DMS53 (cell line): ENCODE data around the gene NPTX1.

Experiments used
- DNase-seq: peaks from one replicate; lab custom pipeline; 2025; lab: John Stamatoyannopoulos, UW

Gene NPTX1

DNA sequence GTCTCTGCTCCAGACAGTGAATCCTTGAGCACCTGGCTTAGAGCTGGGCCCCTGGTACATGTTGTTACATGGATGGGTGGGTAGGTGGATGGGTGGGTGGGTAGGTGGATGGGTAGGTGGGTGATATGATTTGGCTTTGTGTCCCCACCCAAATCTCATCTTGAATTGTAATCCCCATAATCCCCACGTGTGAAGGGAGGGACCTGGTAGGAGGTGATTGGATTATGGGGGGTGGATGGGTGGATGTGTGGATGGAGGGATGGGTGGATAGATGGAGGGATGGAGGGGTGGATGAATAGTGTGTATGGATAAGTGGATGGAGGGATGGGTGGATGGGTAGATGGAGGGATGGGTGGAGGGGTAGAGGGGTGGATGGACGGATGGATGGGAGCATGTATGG, 26.6 kb upstream of the NPTX1 start:
- no peak for DNase-seq

- DNase-seq, result no peak
Measured at GRCh38 chr17:80502578-80502877, 26.1 kb upstream of the NPTX1 start.

DNA sequence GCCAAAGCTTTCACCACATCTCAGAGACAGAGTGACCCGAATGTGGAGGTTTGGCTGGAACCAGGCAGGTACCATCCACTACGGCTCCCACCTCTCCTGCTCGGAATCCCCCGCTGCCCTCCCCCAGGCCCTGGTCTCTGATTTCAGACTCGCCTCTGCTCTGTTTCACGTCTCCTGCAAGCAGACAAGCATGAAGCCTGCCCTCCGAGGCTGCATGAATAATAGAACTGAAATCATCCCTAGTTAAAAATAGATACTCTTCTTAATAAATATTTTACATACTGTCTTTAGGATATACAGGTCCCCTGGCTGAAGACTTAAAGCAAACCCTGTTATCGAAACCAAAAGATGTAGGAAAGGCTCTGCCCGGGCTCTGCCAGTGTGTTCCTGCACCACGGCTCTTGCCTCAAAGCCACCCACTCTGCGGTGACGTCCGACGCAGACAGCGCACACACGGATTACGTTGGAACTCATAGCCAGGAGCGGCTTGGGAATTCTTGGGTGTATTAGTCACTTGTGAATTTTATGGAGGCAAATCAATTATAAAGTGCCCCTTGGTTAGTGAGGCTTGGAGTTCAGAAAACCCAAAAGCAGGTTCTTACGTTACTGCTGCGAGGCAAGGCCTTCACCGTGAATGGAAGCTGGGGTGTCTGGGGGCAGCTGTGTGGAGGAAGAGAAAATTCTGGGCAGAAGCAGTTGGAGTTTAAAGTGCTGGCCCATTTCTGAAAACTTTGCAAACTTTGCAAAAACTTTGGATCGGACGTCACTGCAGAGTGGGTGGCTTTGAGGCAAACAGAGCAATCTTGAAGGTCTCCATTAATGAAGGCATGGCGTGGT, 25.6 kb upstream of the NPTX1 start:
- no peak for DNase-seq

DNA sequence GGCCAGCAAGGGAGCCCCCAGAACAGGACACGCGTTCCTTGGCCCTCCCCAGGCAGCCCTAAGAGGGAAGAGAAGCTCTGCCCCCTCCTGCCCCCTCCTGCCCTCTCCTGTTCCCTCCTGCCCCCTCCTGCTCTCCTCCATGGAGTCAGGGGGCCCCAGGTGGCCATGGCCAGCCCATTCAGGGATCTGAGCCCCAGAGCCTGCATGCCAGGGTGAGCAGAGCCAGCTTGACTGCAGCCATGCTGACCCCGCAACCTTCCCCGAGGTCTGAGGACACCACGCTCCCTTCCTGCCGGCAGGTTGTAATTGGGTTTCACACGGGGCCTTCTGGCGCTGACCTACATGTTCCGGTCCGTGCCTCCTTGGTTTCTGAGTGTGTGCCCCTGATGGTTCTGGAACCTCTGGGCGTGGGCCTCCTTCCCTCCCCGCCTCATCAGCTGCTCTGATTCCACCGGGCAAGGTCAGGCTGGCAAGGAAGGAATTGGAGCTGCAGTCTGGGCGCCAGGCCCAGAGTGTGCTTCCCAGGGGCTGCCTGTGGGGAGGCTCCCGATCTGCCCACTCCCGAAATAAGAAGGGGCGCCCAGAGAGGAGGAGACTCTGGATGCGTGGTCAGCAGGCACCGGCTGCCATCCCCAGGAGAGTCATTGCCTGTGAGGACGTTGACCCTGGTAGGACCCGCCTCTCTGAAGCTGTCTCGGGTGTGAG, 23.7 kb upstream of the NPTX1 start:
- DNase-seq, result no peak

DNA sequence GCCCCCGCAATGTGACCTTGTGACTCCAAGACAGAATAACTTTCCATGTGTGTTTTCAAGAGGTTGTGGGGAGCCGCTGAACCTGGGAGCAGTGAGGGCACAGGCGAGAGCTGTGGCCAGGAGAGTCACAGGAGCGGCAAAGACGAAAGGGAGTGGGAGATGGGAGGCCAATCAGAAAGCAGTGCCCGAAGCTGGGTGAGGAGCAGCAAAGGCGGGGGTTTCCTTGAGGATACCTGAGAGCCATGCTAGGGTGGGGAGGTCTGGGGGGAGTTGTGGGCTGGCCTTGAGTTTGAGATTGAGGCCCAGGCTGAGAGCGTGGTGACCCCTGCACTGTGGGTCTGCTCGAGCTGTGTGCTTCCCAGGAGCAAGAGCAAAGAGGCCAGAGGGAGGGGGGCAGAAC, 23.2 kb upstream of the NPTX1 start:
- DNase-seq, result no peak

GRCh38 chr17:80498920-80499410, 22.6 kb upstream of the NPTX1 start:
- no peak for DNase-seq

GRCh38 chr17:80498242-80498919, 22.0 kb upstream of the NPTX1 start:
- DNase-seq, result peak; percentile 24

GRCh38 chr17:80497726-80498241, 21.4 kb upstream of the NPTX1 start:
- no peak for DNase-seq

DNA sequence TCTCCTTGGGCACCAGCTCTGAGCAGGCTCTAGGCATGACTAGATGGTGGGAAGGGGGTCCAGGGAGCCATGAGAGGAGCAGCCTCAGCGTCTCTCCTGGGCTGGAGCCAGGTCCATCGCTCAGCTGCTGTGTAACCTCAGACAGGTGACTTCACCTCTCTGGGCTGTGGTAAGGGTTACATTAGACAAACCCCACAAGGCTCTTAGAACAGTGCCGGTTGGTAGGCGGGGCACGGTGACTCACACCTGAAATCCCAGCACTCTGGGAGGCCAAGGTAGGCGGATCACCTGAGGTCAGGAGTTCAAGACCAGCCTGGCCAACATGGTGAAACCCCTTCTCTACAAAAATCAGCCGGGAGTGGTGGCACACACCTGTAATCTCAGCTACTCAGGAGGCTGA, 18.1 kb upstream of the NPTX1 start:
- DNase-seq, result no peak

DNA sequence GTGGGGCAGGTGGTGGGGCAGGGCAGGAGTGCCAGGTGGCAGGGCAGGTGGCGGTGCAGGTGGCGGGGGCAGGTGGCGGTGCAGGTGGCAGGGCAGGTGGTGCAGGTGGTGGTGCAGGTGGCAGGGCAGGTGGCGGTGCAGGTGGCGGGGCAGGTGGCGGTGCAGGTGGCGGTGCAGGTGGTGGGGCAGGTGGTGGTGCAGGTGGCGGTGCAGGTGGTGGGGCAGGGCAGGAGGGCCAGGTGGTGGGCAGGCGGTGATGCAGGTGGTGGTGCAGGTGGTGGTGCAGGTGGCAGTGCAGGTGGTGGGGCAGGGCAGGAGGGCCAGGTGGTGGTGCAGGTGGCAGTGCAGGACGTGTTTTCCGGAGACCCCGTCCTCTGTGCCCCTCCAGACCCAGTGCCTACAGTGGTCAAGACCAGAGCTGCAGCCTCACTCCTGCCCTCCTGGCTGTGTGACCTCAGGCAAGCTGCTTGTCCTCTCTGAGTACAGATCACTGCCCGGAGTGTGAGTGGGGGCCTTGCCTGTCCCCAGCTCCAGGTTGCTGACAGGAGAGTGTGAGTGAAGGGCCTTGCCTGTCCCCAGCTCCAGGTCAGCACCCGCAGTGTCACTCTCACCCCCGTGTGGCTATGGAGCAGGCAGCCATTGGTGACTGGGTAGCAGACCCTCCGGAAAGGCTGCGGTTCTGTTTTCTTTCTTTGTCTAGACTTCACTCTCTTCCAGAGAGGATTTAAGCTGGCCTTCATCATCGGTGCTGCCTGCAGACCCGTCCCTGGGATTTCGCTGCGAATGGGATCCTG, 16.1 kb upstream of the NPTX1 start:
- no peak for DNase-seq

- DNase-seq, result peak; percentile 34
Measured at GRCh38 chr17:80491478-80492342, 15.3 kb upstream of the NPTX1 start.

DNA sequence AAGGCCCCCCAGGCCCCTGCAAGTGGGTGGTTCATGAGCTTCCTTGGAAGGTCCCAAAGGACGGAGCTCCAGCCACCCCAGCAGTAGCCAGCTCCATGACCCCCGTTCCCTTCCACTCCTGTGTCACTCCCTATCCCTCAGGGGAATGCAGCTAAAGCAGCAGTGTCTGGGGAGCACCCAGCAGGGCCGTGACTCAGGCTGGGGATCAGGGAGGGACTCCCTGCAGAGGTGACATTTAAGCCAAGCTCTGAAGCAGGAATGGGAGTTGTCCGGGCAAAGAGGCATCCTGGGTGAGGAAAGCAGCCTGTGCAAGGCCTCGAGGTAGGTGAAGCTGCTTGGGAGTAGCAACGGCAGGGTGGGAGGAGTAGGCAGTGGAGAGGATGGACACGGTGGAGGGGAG, 11.1 kb upstream of the NPTX1 start:
- DNase-seq, result no peak

- no peak for DNase-seq
Measured at GRCh38 chr17:80486692-80487091, 10.3 kb upstream of the NPTX1 start.

DNA sequence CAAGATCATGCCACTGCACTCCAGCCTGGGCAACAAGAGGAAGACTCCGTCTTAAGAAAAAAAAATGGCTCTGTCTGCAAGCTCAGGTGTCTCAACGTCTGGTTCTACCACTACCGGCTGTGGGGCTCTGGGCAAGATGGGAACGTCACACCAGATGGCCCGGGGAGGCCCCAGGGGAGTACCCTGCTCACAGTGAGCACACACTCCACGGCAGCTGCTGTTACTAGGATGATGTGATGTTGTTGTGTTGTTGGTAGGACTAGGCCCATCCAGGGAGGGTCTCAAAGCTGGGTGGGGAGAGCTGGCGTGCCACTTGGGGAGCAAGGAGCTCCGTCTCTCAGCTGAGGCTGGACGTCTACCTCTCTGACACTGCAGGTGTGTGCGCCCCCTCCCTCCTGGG, 9.4 kb upstream of the NPTX1 start:
- DNase-seq, result no peak

GRCh38 chr17:80482555-80483308, 6.3 kb upstream of the NPTX1 start:
- DNase-seq, result no peak

DNA sequence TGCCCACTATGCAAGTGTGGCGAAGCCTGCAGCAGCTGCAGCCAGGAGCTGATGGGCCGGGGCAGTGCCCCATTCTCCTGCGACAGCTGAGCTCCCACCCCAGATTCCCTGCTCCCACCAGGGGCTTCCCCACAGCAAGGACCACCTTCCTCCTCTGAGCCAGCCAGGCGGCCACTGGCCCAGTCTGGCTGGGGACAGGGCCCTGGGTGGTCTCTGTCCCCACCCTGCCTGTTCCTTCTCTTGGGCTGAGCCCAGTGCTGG, 5.6 kb upstream of the NPTX1 start:
- no peak for DNase-seq

DNA sequence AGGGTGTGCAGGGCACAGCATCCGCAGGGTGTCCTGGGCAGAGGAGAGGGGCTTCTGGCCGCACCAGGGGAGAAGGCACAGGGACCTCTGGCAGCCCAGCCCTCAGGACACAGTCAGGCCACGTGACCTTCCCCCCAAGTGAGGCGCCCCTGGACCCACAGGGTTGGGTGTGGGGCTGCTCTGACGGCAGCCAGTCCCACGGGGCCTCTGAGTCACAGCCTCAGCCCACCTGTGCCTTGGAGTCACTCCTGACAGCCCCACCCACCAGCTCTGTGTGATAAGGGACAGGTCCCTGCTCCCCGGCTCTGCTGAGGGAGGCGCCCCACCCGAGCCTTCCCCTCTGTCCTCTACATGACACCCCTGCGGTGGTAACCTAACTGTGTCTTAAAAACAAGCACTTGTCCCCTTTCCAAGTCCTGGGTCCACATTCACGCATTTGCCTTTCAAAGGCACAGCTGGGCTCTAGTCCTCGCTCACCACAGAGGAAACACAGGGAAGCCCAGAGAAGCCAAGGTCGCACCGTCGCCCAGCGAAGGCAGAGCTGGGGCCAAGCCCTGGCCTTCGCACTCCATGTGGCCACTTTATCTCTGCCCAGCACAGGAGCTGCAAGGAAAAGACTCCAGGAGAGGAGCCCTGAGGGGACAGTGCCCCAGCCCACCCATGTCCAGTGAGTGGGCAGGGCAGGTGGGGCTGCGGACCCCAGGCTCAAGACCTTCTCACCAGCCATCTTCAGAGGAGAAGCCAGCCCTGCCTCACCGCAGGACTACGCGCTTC, 5.1 kb upstream of the NPTX1 start:
- no peak for DNase-seq

- DNase-seq, result no peak
Measured at GRCh38 chr17:80480248-80480647, 3.8 kb upstream of the NPTX1 start.

GRCh38 chr17:80479246-80479566, 2.8 kb upstream of the NPTX1 start:
- no peak for DNase-seq
